Left ventricle myocardium inferior (tissue), 1 donor: ENCODE results near the gene CMPK1. TPM values are rescaled to one million over a fixed set of nuclear protein-coding genes. Genes with fewer than 3 reads are reported as not detected.

ENCODE experiments used
- DNase-seq: peaks from one replicate; pipeline ENCODE4 v3.0.0-alpha.2; 2020
- H3K27ac ChIP-seq: fragments of 200-600 bp; replicated peaks from 2 replicates; pipeline ENCODE4 v1.8.0; 2021
- H3K27me3 ChIP-seq: fragments of 200-600 bp; 2 replicates; pipeline ENCODE4 v1.8.0; 2021; ENCODE audit warnings: low read depth
- H3K36me3 ChIP-seq: fragments of 200-600 bp; 2 replicates; pipeline ENCODE4 v1.8.0; 2021
- H3K4me1 ChIP-seq: fragments of 200-600 bp; 2 replicates; pipeline ENCODE4 v1.8.0; 2021
- H3K4me3 ChIP-seq: fragments of 200-600 bp; 2 replicates; pipeline ENCODE4 v1.8.0; 2021; ENCODE audit warnings: mild to moderate bottlenecking, moderate library complexity
- H3K9me3 ChIP-seq: fragments of 200-600 bp; replicated peaks from 2 replicates; pipeline ENCODE4 v1.8.0; 2021
- intact Hi-C: fragments of 100-400 bp; cut with micrococcal nuclease; formaldehyde crosslinking; loops from one replicate; pipeline ENCODE4 v1.11.0; 2022
- total RNA-seq: library from RNA; stranded (reverse); fragmentation: NEBNext Ultra II Directional; extraction: Animal tissue kit (Norgen Biotek cat#: 25700); gene quantifications from one replicate; pipeline ENCODE4 v1.2.1, GENCODE V29; 2021
- TF ChIP-seq, protein P1 (sequence below): fragments of 200-600 bp; IDR thresholded peaks from 2 replicates; pipeline ENCODE4 v1.8.0; 2021; ENCODE audit warnings: antibody characterized with exemption, mild to moderate bottlenecking, borderline replicate concordance
- donor health status: DM: no; HTN: yes; CAD: no; lungs with severe emphysema.

Gene CMPK1
- total RNA-seq, 1 donor from 2014 or later, result 78.2 TPM

DNA sequence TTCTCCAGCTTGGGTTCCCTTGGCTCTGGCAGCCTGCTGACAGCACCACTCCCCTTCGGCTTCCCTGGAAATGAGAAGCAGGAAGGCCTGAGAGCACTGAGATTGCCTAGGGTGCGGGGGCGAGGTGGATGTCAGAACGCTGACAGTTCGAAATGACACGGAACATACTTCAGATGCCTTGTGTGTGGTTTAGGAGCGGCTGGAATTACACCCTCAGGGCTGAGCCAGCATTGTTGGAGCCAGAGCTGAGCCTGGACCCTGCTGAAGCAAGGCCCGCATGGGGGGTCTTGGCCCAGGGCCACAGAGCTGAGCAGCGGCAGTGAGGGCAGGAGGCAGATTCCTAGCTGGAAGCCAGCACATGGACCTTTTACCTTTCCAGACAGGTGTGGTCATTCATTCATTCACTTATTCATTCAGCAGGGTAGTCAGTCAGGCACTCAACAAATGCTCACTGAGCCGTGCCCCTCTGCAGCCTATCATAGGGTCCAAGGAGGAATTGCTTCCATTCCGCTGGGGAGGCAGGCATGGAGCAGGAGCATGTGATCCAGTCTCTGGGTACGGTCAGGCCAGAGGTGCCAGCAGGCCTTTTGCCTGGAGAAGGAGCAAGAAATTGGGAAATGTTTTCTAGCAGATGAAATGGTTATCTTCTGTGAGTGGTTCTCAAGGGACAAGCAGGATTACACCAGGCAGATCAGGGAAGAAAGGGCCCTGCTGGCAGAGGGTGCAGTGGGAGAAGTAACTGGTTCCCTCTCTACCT, 75.9 kb downstream of the CMPK1 start:
- TF ChIP-seq, protein P1, sequence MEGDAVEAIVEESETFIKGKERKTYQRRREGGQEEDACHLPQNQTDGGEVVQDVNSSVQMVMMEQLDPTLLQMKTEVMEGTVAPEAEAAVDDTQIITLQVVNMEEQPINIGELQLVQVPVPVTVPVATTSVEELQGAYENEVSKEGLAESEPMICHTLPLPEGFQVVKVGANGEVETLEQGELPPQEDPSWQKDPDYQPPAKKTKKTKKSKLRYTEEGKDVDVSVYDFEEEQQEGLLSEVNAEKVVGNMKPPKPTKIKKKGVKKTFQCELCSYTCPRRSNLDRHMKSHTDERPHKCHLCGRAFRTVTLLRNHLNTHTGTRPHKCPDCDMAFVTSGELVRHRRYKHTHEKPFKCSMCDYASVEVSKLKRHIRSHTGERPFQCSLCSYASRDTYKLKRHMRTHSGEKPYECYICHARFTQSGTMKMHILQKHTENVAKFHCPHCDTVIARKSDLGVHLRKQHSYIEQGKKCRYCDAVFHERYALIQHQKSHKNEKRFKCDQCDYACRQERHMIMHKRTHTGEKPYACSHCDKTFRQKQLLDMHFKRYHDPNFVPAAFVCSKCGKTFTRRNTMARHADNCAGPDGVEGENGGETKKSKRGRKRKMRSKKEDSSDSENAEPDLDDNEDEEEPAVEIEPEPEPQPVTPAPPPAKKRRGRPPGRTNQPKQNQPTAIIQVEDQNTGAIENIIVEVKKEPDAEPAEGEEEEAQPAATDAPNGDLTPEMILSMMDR, result no peak
- DNase-seq, result no peak
- Histone ChIP-seq H3K9me3 (no peaks in the 10 kb centered on the region), H3K36me3 (no peaks in the 10 kb centered on the region), H3K4me3 (no peak overlapping the region), H3K27me3 (peaks cover 83% of the 10 kb centered on the region), H3K4me1 (no peaks in the 10 kb centered on the region), H3K27ac (no peak overlapping the region)
- intact Hi-C loops, result no loop called here

DNA sequence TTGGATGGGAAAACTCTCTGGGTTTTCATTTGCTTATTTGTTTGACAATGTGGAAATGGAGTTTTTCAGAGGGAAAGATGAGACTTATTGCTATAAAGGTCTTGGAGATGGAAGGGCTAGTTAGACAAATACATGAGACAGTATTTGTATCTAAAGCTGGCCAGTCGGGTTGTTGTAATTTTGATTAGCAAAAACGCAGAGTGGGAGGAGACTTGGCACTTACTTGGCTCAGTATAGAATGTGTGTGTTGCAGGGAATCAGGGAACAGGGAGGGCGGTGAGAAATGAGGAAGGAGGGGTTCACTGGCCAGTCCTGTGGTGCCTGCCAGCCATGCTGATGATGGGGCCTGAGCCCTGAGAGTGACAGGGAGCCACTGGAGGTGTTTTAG, 76.5 kb downstream of the CMPK1 start:
- Histone ChIP-seq H3K4me1 (no peaks in the 10 kb centered on the region), H3K27me3 (peaks cover 87% of the 10 kb centered on the region), H3K36me3 (no peaks in the 10 kb centered on the region), H3K9me3 (no peaks in the 10 kb centered on the region), H3K27ac (no peak overlapping the region), H3K4me3 (no peak overlapping the region)
- no peak for DNase-seq
- intact Hi-C loops, result no loop called here
- TF ChIP-seq, protein P1, result no peak

DNA sequence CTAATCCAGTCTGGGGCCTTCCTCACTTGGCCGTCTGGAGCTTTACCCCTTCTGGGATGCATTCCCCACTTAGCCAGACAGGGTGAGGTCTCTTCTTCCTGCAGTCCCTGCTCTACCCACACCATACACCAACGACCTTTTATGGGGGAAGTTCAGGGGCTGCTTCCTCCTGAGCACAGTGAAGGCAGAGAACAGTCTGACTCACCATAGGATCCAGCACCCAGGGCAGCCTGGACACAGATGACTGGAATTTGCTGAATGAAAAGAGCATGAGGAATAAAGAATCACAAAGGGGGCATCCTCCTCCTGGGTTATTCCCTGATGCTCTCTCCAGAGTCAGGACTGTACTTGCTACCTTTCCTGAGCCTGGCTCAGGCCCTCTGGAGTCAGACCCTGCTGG, 77.8 kb downstream of the CMPK1 start:
- peaks cover 87% of the 10 kb centered on the region for H3K27me3 ChIP-seq
- no peaks in the 10 kb centered on the region for H3K4me1 ChIP-seq
- no peak for DNase-seq
- TF ChIP-seq, protein P1, result no peak
- intact Hi-C loops, result no loop called here
- H3K4me3 ChIP-seq, result no peak overlapping the region
- H3K36me3 ChIP-seq, result no peaks in the 10 kb centered on the region
- H3K9me3 ChIP-seq, result no peaks in the 10 kb centered on the region
- H3K27ac ChIP-seq, result no peak overlapping the region

DNA sequence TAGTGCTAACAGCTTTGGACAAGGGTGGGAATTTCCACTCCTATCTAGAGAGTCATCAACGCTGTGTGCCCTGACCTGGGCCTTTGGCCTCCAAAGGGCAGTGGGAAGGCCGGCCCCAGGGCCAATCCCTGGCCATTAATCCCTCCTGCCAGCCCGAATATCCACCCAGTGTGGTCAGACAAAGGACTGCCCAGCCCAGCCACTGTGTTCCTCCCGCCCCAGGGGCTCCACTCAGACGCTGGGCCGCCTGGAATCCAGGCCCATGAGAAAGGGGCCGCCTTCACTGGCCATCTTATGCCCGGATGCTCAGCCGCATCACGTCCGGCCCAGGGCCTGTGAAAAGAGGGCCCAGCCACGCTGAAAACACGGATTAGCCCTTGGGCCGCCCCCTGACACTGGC, 78.8 kb downstream of the CMPK1 start:
- Histone ChIP-seq H3K4me1 (no peaks in the 10 kb centered on the region), H3K4me3 (no peak overlapping the region), H3K27ac (no peak overlapping the region), H3K27me3 (peaks cover 87% of the 10 kb centered on the region), H3K9me3 (no peaks in the 10 kb centered on the region), H3K36me3 (no peaks in the 10 kb centered on the region)
- TF ChIP-seq, protein P1, result no peak
- DNase-seq, result no peak
- intact Hi-C loops, result no loop called here

DNA sequence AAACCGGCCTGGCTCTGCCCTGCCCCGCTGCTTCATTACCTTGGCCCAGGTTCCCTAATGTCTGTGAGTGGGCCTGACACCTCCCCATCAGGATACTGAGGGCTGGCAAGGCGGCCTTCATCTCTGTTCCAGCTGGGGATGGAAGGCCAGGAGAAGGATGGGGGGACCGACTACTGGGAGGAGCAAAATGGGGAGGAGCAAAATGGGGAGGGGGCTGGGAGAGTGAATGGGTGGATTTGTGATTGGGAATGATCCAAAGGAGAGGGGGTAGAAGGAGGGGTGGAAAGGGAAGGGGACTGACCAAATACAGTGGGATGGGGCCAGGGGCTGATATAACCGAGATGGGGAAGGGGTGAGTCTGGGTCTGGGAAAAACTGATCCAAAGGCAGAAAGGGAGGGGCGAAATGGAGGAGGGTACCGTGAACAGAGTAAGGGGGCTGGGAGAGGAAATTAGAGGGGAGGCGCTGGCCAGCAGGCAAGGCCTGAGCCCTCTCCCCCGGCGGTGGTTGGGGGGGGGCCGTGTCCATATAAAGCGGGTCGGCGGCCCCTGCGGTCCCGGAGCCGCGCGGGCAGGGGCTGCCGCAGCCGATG, 82.2 kb downstream of the CMPK1 start, which contains the start of gene FOXE3:
TSS of gene FOXE3 (plus strand) at position 558 of the 591 bp plus-strand sequence. CDS start at position 589, 31 bp downstream.
- Histone ChIP-seq H3K4me1 (no peaks in the 10 kb centered on the region), H3K27ac (no peak within 1 kb of the TSS), H3K36me3 (no peaks in the 10 kb centered on the region), H3K9me3 (no peaks in the 10 kb centered on the region), H3K4me3 (peak within 1 kb of the TSS; percentile 44), H3K27me3 (peaks cover 99% of the 10 kb centered on the region)
- TF ChIP-seq, protein P1, result no peak
- intact Hi-C loops, result no loop called here
- DNase-seq, result no peak
